ENCODE data around the gene LGI4.

The LGI4 gene

GRCh38 chr19:35085947-35086346 is 48.9 kb downstream of the LGI4 start:
- no peak for DNase-seq (ENCODE audit: low spot score)

- no peak for DNase-seq (ENCODE audit: low spot score)
Measured at GRCh38 chr19:35084509-35084762, 50.4 kb downstream of the LGI4 start.

GRCh38 chr19:35083691-35084508 is 51.0 kb downstream of the LGI4 start:
- no peak for DNase-seq (ENCODE audit: low spot score)

DNA sequence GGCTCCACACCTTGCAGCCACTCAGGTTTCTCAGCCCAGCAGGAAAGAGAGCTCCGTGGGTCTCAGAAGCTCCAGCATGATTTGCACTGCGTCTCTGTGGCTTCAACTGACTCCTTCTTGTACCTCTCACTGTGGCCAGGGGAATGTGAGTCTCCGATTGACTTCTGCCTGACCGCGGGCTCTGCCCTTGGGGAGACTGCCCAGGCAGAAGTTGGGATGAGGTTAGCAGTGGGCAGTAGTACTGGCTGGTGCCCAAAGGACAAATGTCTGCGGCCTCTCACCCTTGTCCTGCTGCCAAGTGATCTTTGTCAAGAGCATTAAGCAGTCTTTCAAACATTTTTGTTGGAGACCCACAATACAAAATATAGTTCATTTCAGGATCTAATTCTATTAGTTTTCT is 53.7 kb downstream of the LGI4 start:
- DNase-seq (ENCODE audit: low spot score) = no peak

- DNase-seq (ENCODE audit: low spot score) = no peak
Measured at GRCh38 chr19:35080613-35081170, 54.2 kb downstream of the LGI4 start.

DNA sequence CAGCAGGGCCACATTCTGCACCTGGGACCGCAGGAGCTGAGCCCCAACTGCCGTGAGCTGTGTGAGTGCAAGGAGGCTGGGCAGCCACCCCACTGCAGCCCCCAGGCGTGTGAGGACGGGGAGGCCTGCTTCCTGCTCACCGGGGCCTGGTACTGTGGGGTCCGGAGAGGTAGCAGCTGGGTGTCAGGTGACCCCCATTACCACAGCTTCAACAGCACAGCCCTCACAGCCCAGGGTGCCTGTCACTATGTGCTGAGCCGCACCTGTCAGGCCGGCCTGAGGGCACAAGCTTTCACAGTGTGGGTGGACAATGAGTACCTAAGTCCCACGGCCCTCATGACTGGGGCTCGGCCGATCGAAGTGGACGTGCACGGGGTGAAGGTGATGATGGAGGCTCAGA is 55.0 kb downstream of the LGI4 start:
- no peak for DNase-seq (ENCODE audit: low spot score)

- DNase-seq (ENCODE audit: low spot score) = no peak
Measured at GRCh38 chr19:35077411-35078223, 57.2 kb downstream of the LGI4 start.

- no peak for DNase-seq (ENCODE audit: low spot score)
Measured at GRCh38 chr19:35076657-35077056, 58.2 kb downstream of the LGI4 start.

- DNase-seq (ENCODE audit: low spot score) = no peak
Measured at GRCh38 chr19:35076026-35076370, 58.9 kb downstream of the LGI4 start.

DNA sequence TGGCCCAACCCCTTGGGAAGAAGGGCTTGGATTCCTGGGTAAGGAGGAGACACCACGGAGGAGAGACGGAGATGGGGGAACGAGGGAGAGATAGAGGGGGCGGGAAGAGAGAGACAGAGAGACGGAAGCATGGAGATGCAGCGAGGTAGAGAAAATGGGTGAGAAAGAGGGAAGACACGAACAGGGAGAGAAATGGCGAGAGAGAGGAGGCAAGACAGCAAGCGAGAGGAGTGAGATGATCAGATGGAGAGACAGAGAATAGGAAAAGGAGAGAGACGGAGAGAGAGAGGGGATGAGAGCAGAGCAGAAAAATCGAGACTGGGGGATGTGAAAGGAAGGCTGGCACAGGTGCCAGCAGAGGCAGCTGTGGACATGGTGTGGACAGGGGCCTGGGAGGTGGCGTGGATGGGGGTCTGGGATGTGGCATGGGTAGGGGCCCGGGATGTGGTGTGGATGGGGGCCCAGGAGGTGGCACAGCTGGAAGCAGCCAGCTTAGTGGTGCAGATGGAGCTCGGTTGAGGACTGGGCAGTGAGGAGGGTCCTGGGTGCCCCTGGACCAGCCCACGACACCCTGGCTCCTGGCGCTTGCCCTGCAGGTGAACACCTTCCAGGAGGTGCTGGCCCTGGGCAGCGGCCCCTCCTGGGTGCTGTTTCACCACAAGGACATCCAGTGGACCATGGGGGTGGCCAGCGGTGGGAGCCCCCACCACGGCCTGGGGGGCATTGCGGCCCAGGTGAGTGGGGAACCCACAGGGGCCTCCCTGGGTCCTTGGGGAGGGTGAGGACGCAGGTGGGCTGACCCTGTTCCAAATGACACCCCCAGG is 59.4 kb downstream of the LGI4 start:
- no peak for DNase-seq (ENCODE audit: low spot score)

Data from globus pallidus (tissue), 1 donor.